H1 (cell line): ENCODE data around the gene SPINK5. TPM values are rescaled to one million over a fixed set of nuclear protein-coding genes. Genes with fewer than 3 reads are reported as not detected.

Experiments
- CTCF ChIA-PET: fragments of 300-600 bp; sonication (Branson Sonifier 250); formaldehyde crosslinking; loops from one replicate; lab custom pipeline; 2021; ENCODE audit not compliant: partially characterized antibody; lab: Charles Lee
- POLR2A ChIA-PET: fragments of 300-600 bp; sonication (Branson Sonifier 250); formaldehyde crosslinking; loops from one replicate; lab custom pipeline; 2021; ENCODE audit warnings: inconsistent platforms; ENCODE audit not compliant: partially characterized antibody; lab: Charles Lee
- DNase-seq, 2 experiments: peaks; one replicate each; pipeline versions ENCODE4 v3.0.0 to v3.0.0-alpha.2; 2010 to 2022; ENCODE audit warnings: low spot score in 2 of 2, low read depth in 1 of 2, mixed read lengths in 1 of 2
- FAIRE-seq: peaks from 2 replicates; lab custom pipeline; 2011; peaks lifted over from hg19 to GRCh38; lab: Jason Lieb, UNC
- H2AFZ ChIP-seq: 2 replicates; pipeline ENCODE4 v1.8.1; 2012; ENCODE audit warnings: low read length, inconsistent platforms
- H2AK5ac ChIP-seq: 2 replicates; pipeline ENCODE4 v1.6.1; 2013; ENCODE audit warnings: low read depth, low read length
- H2BK120ac ChIP-seq: replicated peaks from 2 replicates; pipeline ENCODE3; 2013; ENCODE audit warnings: low read depth, low read length, inconsistent platforms
- H2BK12ac ChIP-seq: 2 replicates; pipeline ENCODE4 v1.6.1; 2013; ENCODE audit warnings: low read depth, low read length
- H2BK15ac ChIP-seq: 2 replicates; pipeline ENCODE4 v1.6.1; 2013; ENCODE audit warnings: low read length
- H2BK20ac ChIP-seq: 2 replicates; pipeline ENCODE4 v1.6.1; 2013; ENCODE audit warnings: low read length
- H2BK5ac ChIP-seq: 2 replicates; pipeline ENCODE4 v1.6.1; 2013; ENCODE audit warnings: low read depth, low read length
- H3K14ac ChIP-seq: 2 replicates; pipeline ENCODE4 v1.6.1; 2013; ENCODE audit warnings: inconsistent platforms; ENCODE audit not compliant: insufficient read length
- H3K18ac ChIP-seq: 2 replicates; pipeline ENCODE4 v1.6.1; 2013; ENCODE audit warnings: low read length; ENCODE audit errors: extremely low read depth
- H3K23ac ChIP-seq: 2 replicates; pipeline ENCODE4 v1.6.1; 2013; ENCODE audit warnings: inconsistent platforms; ENCODE audit not compliant: insufficient read length
- H3K23me2 ChIP-seq: 2 replicates; pipeline ENCODE4 v1.6.1; 2013; ENCODE audit warnings: low read depth, low read length
- H3K27ac ChIP-seq: 2 replicates; pipeline ENCODE4 v1.6.1; 2011; ENCODE audit warnings: low read depth, low read length, inconsistent platforms
- H3K27me3 ChIP-seq, 4 experiments: replicated peaks in 1 of 4; 1 replicate in 1 of 4; 2 replicates in 3 of 4; pipeline versions ENCODE4 v1.6.1 to v1.8.1; 2011 to 2013; ENCODE audit warnings: low read length in 3 of 4, mild to moderate bottlenecking in 3 of 4, inconsistent platforms in 2 of 4, mixed read lengths in 2 of 4, moderate library complexity in 1 of 4; ENCODE audit not compliant: control insufficient read depth in 3 of 4, insufficient read depth in 3 of 4; ENCODE audit errors: extremely low read depth in 1 of 4
- H3K36me3 ChIP-seq, 4 experiments: 2 replicates each; pipeline versions ENCODE4 v1.6.1 to v1.8.1; 2011 to 2013; ENCODE audit warnings: mild to moderate bottlenecking in 4 of 4, low read length in 3 of 4, moderate library complexity in 2 of 4, control low read depth in 1 of 4, inconsistent platforms in 1 of 4; ENCODE audit not compliant: insufficient read depth in 4 of 4, control insufficient read depth in 2 of 4
- H3K4ac ChIP-seq: replicated peaks from 2 replicates; pipeline ENCODE3; 2013; ENCODE audit warnings: low read length, low read depth, mixed read lengths, inconsistent platforms; ENCODE audit not compliant: insufficient read length
- H3K4me1 ChIP-seq, 4 experiments: replicated peaks in 1 of 4; 1 replicate in 1 of 4; 2 replicates in 3 of 4; pipeline versions ENCODE4 v1.6.1 to v1.8.1; 2011 to 2013; ENCODE audit warnings: low read length in 3 of 4, inconsistent platforms in 2 of 4, mixed read lengths in 1 of 4; ENCODE audit not compliant: insufficient read depth in 4 of 4, control insufficient read depth in 3 of 4
- H3K4me2 ChIP-seq, 2 experiments: 2 replicates each; pipeline versions ENCODE4 v1.6.1 to v1.8.1; 2011 to 2013; ENCODE audit warnings: low read depth in 2 of 2, low read length in 2 of 2, control low read depth in 1 of 2, inconsistent platforms in 1 of 2, mild to moderate bottlenecking in 1 of 2; ENCODE audit not compliant: insufficient read depth in 1 of 2
- H3K4me3 ChIP-seq, 4 experiments: fragments of 200-600, 300-600 bp in 1 of 4; sonication (generic), shearing (Covaris generic), sonication (Bioruptor Twin) in 1 of 4; 2 replicates each; pipeline versions ENCODE4 v1.5.1 to v1.8.1; 2011 to 2016; ENCODE audit warnings: low read length in 4 of 4, low read depth in 3 of 4, control low read depth in 2 of 4, inconsistent platforms in 2 of 4, mild to moderate bottlenecking in 2 of 4, mixed read lengths in 1 of 4, moderate library complexity in 1 of 4; ENCODE audit not compliant: insufficient read depth in 2 of 4; ENCODE audit errors: extremely low read depth in 1 of 4
- H3K56ac ChIP-seq: replicated peaks from 2 replicates; pipeline ENCODE3; 2013; ENCODE audit warnings: low read depth, mild to moderate bottlenecking, mixed read lengths, low read length, inconsistent platforms; ENCODE audit not compliant: insufficient read length
- H3K79me1 ChIP-seq: 2 replicates; pipeline ENCODE4 v1.6.1; 2013; ENCODE audit warnings: low read depth, low read length, control low read depth
- H3K79me2 ChIP-seq, 2 experiments: 2 replicates each; pipeline versions ENCODE4 v1.6.1 to v1.8.1; 2012 to 2013; ENCODE audit warnings: low read length in 2 of 2, mild to moderate bottlenecking in 2 of 2, inconsistent platforms in 1 of 2; ENCODE audit not compliant: insufficient read depth in 2 of 2, control insufficient read depth in 1 of 2
- H3K9ac ChIP-seq, 4 experiments: replicated peaks in 1 of 4; 1 replicate in 1 of 4; 2 replicates in 3 of 4; pipeline versions ENCODE4 v1.6.1 to v1.8.1; 2011 to 2013; ENCODE audit warnings: low read depth in 3 of 4, low read length in 3 of 4, control low read depth in 2 of 4, mild to moderate bottlenecking in 2 of 4, moderate library complexity in 2 of 4, inconsistent platforms in 1 of 4; ENCODE audit errors: extremely low read depth in 1 of 4
- H3K9me3 ChIP-seq, 2 experiments: 2 replicates each; pipeline versions ENCODE4 v1.6.1 to v1.8.1; 2012 to 2013; ENCODE audit warnings: mild to moderate bottlenecking in 2 of 2, moderate library complexity in 2 of 2, control low read depth in 1 of 2, inconsistent platforms in 1 of 2, low read depth in 1 of 2, low read length in 1 of 2, mixed read lengths in 1 of 2; ENCODE audit not compliant: insufficient read depth in 2 of 2
- H4K20me1 ChIP-seq, 2 experiments: replicated peaks in 1 of 2; 2 replicates each; pipeline versions ENCODE3 to v1.8.1; 2011 to 2013; ENCODE audit warnings: inconsistent platforms in 2 of 2, low read length in 2 of 2, mild to moderate bottlenecking in 1 of 2; ENCODE audit not compliant: insufficient read depth in 2 of 2, control insufficient read depth in 1 of 2
- H4K5ac ChIP-seq: 2 replicates; pipeline ENCODE4 v1.6.1; 2013; ENCODE audit warnings: low read length, low read depth, mixed read lengths, inconsistent platforms; ENCODE audit not compliant: insufficient read length
- H4K8ac ChIP-seq: 2 replicates; pipeline ENCODE4 v1.8.0; 2013; ENCODE audit warnings: mild to moderate bottlenecking, moderate library complexity, low read length, inconsistent platforms; ENCODE audit not compliant: insufficient read depth; ENCODE audit errors: extremely low read depth
- H4K91ac ChIP-seq: replicated peaks from 2 replicates; pipeline ENCODE3; 2013; ENCODE audit warnings: low read length, mixed read lengths, inconsistent platforms; ENCODE audit not compliant: insufficient read length
- ATF2 ChIP-seq: IDR thresholded peaks from 2 replicates; pipeline ENCODE4 v1.6.1; 2012; ENCODE audit warnings: low read length, inconsistent platforms
- CTBP2 ChIP-seq: IDR thresholded peaks from 2 replicates; pipeline ENCODE4 v1.7.0; 2011; ENCODE audit warnings: borderline replicate concordance, mild to moderate bottlenecking, moderate library complexity, mixed read lengths, low read length; ENCODE audit not compliant: insufficient read depth, insufficient read length
- CTCF ChIP-seq, 3 experiments: IDR thresholded peaks; 1 replicate in 2 of 3; 2 replicates in 1 of 3; pipeline versions ENCODE4 v1.5.1 to v1.6.1; 2011; ENCODE audit warnings: low read length in 3 of 3, mild to moderate bottlenecking in 3 of 3, inconsistent platforms in 2 of 3, low read depth in 1 of 3, moderate library complexity in 1 of 3; ENCODE audit not compliant: insufficient read depth in 1 of 3; ENCODE audit errors: control extremely low read depth in 1 of 3
- GABPA ChIP-seq: IDR thresholded peaks from 2 replicates; pipeline ENCODE4 v1.6.1; 2011; ENCODE audit warnings: mild to moderate bottlenecking, low read length, moderate library complexity, borderline replicate concordance; ENCODE audit not compliant: insufficient read depth
- HDAC2 ChIP-seq, 2 experiments: fragments of 300-600 bp in 1 of 2; sonication (generic) in 1 of 2; IDR thresholded peaks; 2 replicates each; pipeline ENCODE4 v1.6.1; 2011 to 2012; ENCODE audit warnings: low read depth in 2 of 2, low read length in 2 of 2, mild to moderate bottlenecking in 2 of 2, moderate library complexity in 2 of 2, borderline replicate concordance in 1 of 2, inconsistent platforms in 1 of 2
- HDAC6 ChIP-seq: IDR thresholded peaks from one replicate; pipeline ENCODE4 v1.7.1; 2012; ENCODE audit warnings: low read depth, mild to moderate bottlenecking, inconsistent platforms, low read length, moderate library complexity
- KDM1A ChIP-seq: fragments of 200-600, 300-600 bp; sonication (generic); IDR thresholded peaks from 2 replicates; pipeline ENCODE4 v1.7.1; 2016; ENCODE audit warnings: mild to moderate bottlenecking, low read length, borderline replicate concordance
- KDM4A ChIP-seq: IDR thresholded peaks from one replicate; pipeline ENCODE4 v1.7.1; 2012; ENCODE audit warnings: low read depth, mild to moderate bottlenecking, moderate library complexity, low read length, inconsistent platforms; ENCODE audit not compliant: severe bottlenecking
- NANOG ChIP-seq: IDR thresholded peaks from 2 replicates; pipeline ENCODE4 v1.6.1; 2011; ENCODE audit warnings: low read length, low read depth, mild to moderate bottlenecking, inconsistent platforms; ENCODE audit not compliant: insufficient read depth, poor library complexity, severe bottlenecking
- WGBS, 2 experiments: shearing (Covaris generic) in 1 of 2; methylation state at CpG; one replicate each; pipeline versions ENCODE4 v1.1.6 to v1.1.7; 2013 to 2015; ENCODE audit warnings: low lambda C conversion rate in 2 of 2, mixed read lengths in 2 of 2, inconsistent platforms in 1 of 2, low coverage in 1 of 2, missing lambda C conversion rate in 1 of 2; ENCODE audit not compliant: insufficient replicate concordance in 2 of 2, insufficient coverage in 1 of 2, insufficient read length in 1 of 2; ENCODE audit errors: extremely low coverage in 1 of 2, missing lambda C conversion rate in 1 of 2; 5-methylcytosine and 5-hydroxymethylcytosine counted together
- polyA plus RNA-seq, 7 experiments: library from polyadenylated mRNA; depleted of rRNA in 3 of 7; stranded (reverse) in 5 of 7; unstranded in 2 of 7; fragments of >200 nt in 5 of 7; fragments of 200-250 nt in 2 of 7; gene quantifications; 1 replicate in 5 of 7; 2 replicates in 1 of 7; 4 replicates in 1 of 7; pipeline versions ENCODE4 v1.2.1 to v1.2.3, GENCODE V29; 2011 to 2013; ENCODE audit warnings: missing spikeins in 2 of 7, mixed read lengths in 2 of 7
- total RNA-seq: library from RNA; stranded (reverse); fragmentation: NEBNext Ultra II Directional; extraction: Animal tissue kit (Norgen Biotek cat#: 25700); gene quantifications from 2 replicates; pipeline ENCODE4 v1.2.1, GENCODE V29; 2021

SPINK5 gene
- total and polyA plus RNA-seq, 2 of the 8 experiments (the other 6 are each of a cell fraction or from before 2014, with no cell fraction given): 1.4 to 2.2 TPM

DNA sequence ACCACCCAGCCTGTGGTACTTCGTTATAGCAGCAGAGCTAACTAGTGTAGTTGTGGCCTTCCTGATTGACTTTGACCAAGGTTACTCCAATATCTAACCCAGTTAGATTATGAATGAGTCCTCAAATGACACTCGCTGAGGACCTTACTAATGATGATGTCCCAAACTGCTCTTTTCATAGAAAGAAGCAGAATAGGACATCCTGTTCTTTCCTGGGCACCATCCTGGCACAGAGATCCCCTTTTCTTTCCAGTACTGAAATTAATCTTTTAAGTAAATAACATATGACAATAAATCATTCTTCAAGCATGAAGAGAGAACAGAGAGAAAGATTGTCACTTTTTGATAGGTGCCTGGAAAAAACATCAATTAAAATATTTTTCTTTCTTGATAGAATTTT, 77.9 kb downstream of the SPINK5 start:
- ChIA-PET CTCF (no interaction called here), POLR2A (no interaction called here)
- Histone ChIP-seq H4K5ac (no peak overlapping the region), H4K91ac (no peak overlapping the region), H2BK15ac (no peak overlapping the region), H3K9ac (no peak overlapping the region), H2BK20ac (no peak overlapping the region), H3K27ac (no peak overlapping the region), H3K79me1 (no peaks in the 10 kb centered on the region), H3K4me1 (no peaks in the 10 kb centered on the region), H3K4me3 (no peak overlapping the region), H3K14ac (no peak overlapping the region), H3K4me2 (no peak overlapping the region), H3K23ac (no peak overlapping the region), H3K18ac (no peak overlapping the region), H2AK5ac (no peak overlapping the region), H3K23me2 (no peaks in the 10 kb centered on the region), H2BK12ac (no peak overlapping the region), H2BK5ac (no peak overlapping the region), H3K36me3 (no peaks in the 10 kb centered on the region; a peak in 1 of 8 replicates), H3K27me3 (no peaks in the 10 kb centered on the region), H3K9me3 (no peaks in the 10 kb centered on the region), H3K4ac (no peak overlapping the region), H4K8ac (no peak overlapping the region), H3K79me2 (no peaks in the 10 kb centered on the region), H4K20me1 (no peaks in the 10 kb centered on the region), H2BK120ac (no peak overlapping the region), H3K56ac (no peak overlapping the region), H2AFZ (no peak overlapping the region)
- WGBS, 2 experiments: 81% methylated on average over 2 of the region's 2 CpGs; no CpG with 5 or more reads in 1 of the 2 experiments
- FAIRE-seq (no peak), DNase-seq (no peak)
- TF ChIP-seq CTBP2 (no peak), KDM1A (no peak), HDAC2 (IDR thresholded peaks at IDR 0.05; ENCODE audit: borderline replicate concordance in 1 of 2, low read depth in 2 of 2, low read length in 2 of 2) (no peak), CTCF (IDR thresholded peaks at IDR 0.05; ENCODE audit: control extremely low read depth in 1 of 3, insufficient read depth in 1 of 3, low read depth in 1 of 3, low read length in 3 of 3) (no peak), GABPA (no peak), NANOG (no peak), ATF2 (no peak), KDM4A (no peak), HDAC6 (no peak)
